SK-N-SH treated with all-trans-retinoic acid at 6 μM for 48 hours (cell line): ENCODE measurements around the gene CCDC187.

Experiments used
- BACH2 ChIP-seq: fragments of 250-450 bp; sonication (Bioruptor Pico); IDR thresholded peaks from 2 replicates; pipeline ENCODE4 v1.9.0; 2021; ENCODE audit warnings: mild to moderate bottlenecking, borderline replicate concordance
- CSDC2 ChIP-seq: fragments of 250-450 bp; sonication (Bioruptor Pico); IDR thresholded peaks from 2 replicates; pipeline ENCODE4 v1.5.0; 2020; ENCODE audit warnings: mild to moderate bottlenecking, moderate library complexity
- ESRRG ChIP-seq: fragments of 250-450 bp; sonication (Bioruptor Pico); IDR thresholded peaks from 2 replicates; pipeline ENCODE4 v1.6.1; 2021; ENCODE audit warnings: mild to moderate bottlenecking
- GLIS3 ChIP-seq: fragments of 250-450 bp; sonication (Bioruptor Pico); IDR thresholded peaks from 2 replicates; pipeline ENCODE4 v1.5.0; 2020; ENCODE audit warnings: mild to moderate bottlenecking, moderate library complexity
- OSR1 ChIP-seq: fragments of 250-450 bp; sonication (Bioruptor Pico); IDR thresholded peaks from 2 replicates; pipeline ENCODE4 v1.8.0; 2022; ENCODE audit warnings: moderate library complexity, mild to moderate bottlenecking, inconsistent platforms
- PATZ1 ChIP-seq: fragments of 250-450 bp; sonication (Bioruptor Pico); IDR thresholded peaks from 2 replicates; pipeline ENCODE4 v1.8.0; 2020; ENCODE audit warnings: mild to moderate bottlenecking, moderate library complexity, borderline replicate concordance
- RARB ChIP-seq: fragments of 250-450 bp; sonication (Bioruptor Pico); IDR thresholded peaks from 2 replicates; pipeline ENCODE4 v1.8.0; 2021; ENCODE audit warnings: mild to moderate bottlenecking, moderate library complexity
- SNAI2 ChIP-seq: fragments of 250-450 bp; sonication (Bioruptor Pico); IDR thresholded peaks from 2 replicates; pipeline ENCODE4 v1.5.0; 2020; ENCODE audit warnings: mild to moderate bottlenecking, moderate library complexity
- ZFP3 ChIP-seq: fragments of 250-450 bp; sonication (Bioruptor Pico); IDR thresholded peaks from 2 replicates; pipeline ENCODE4 v1.5.0; 2020; ENCODE audit warnings: mild to moderate bottlenecking, moderate library complexity
- ZNF565 ChIP-seq: fragments of 450-650 bp; formaldehyde crosslinking; conservative IDR thresholded peaks from 2 replicates; pipeline ENCODE4 v1.5.0; 2020; ENCODE audit warnings: low read depth, mild to moderate bottlenecking, moderate library complexity
- TF ChIP-seq, protein P1 (sequence below): fragments of 250-450 bp; sonication (Bioruptor Pico); IDR thresholded peaks from 2 replicates; pipeline ENCODE4 v1.8.0; 2021; ENCODE audit warnings: low read depth, mild to moderate bottlenecking, moderate library complexity, borderline replicate concordance
- TF ChIP-seq, protein P2 (sequence below): fragments of 250-450 bp; sonication (Bioruptor Pico); IDR thresholded peaks from 2 replicates; pipeline ENCODE4 v1.5.0; 2020; ENCODE audit warnings: mild to moderate bottlenecking, moderate library complexity

GRCh38 chr9:136255896-136256890 is 47.7 kb downstream of the CCDC187 start:
- TF ChIP-seq BACH2 (CRISPR knock-in tag) = no peak
- no peak for TF ChIP-seq ZFP3 (CRISPR knock-in tag)
- TF ChIP-seq, protein P1, sequence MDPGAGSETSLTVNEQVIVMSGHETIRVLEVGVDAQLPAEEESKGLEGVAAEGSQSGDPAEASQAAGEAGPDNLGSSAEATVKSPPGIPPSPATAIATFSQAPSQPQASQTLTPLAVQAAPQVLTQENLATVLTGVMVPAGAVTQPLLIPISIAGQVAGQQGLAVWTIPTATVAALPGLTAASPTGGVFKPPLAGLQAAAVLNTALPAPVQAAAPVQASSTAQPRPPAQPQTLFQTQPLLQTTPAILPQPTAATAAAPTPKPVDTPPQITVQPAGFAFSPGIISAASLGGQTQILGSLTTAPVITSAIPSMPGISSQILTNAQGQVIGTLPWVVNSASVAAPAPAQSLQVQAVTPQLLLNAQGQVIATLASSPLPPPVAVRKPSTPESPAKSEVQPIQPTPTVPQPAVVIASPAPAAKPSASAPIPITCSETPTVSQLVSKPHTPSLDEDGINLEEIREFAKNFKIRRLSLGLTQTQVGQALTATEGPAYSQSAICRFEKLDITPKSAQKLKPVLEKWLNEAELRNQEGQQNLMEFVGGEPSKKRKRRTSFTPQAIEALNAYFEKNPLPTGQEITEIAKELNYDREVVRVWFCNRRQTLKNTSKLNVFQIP (CRISPR knock-in tag) = no peak
- TF ChIP-seq RARB (CRISPR knock-in tag) = no peak
- no peak for TF ChIP-seq SNAI2 (CRISPR knock-in tag)
- TF ChIP-seq, protein P2, sequence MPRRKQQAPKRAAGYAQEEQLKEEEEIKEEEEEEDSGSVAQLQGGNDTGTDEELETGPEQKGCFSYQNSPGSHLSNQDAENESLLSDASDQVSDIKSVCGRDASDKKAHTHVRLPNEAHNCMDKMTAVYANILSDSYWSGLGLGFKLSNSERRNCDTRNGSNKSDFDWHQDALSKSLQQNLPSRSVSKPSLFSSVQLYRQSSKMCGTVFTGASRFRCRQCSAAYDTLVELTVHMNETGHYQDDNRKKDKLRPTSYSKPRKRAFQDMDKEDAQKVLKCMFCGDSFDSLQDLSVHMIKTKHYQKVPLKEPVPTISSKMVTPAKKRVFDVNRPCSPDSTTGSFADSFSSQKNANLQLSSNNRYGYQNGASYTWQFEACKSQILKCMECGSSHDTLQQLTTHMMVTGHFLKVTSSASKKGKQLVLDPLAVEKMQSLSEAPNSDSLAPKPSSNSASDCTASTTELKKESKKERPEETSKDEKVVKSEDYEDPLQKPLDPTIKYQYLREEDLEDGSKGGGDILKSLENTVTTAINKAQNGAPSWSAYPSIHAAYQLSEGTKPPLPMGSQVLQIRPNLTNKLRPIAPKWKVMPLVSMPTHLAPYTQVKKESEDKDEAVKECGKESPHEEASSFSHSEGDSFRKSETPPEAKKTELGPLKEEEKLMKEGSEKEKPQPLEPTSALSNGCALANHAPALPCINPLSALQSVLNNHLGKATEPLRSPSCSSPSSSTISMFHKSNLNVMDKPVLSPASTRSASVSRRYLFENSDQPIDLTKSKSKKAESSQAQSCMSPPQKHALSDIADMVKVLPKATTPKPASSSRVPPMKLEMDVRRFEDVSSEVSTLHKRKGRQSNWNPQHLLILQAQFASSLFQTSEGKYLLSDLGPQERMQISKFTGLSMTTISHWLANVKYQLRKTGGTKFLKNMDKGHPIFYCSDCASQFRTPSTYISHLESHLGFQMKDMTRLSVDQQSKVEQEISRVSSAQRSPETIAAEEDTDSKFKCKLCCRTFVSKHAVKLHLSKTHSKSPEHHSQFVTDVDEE (CRISPR knock-in tag) = no peak
- TF ChIP-seq OSR1 (CRISPR knock-in tag) = no peak
- TF ChIP-seq CSDC2 = no peak
- TF ChIP-seq GLIS3 (CRISPR knock-in tag) = no peak
- TF ChIP-seq ZNF565 (CRISPR knock-in tag) = no peak
- no peak for TF ChIP-seq ESRRG (CRISPR knock-in tag)
- TF ChIP-seq PATZ1 = no peak
